ENCODE measurements around the gene SARDH.

DNA sequence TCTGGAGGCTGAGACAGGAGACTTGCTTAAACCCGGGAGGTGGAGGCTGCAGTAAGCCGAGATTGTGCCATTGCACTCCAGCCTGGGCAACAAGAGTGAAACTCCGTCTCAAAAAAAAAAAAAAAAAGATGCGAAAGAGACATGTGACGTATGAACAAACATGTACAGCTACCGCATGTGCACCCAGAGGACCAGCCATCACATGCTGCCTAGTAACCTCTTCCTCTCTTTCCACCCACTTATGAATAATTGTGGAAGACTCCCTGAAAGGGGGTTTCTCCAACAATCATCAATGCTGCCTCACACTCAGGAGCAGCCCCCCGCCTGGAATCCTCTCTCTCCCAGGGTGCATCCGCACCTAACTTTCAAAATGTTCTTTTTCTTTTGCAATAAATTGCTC lies 2.2 kb downstream of the SARDH start:
- TF ChIP-seq, protein P1, sequence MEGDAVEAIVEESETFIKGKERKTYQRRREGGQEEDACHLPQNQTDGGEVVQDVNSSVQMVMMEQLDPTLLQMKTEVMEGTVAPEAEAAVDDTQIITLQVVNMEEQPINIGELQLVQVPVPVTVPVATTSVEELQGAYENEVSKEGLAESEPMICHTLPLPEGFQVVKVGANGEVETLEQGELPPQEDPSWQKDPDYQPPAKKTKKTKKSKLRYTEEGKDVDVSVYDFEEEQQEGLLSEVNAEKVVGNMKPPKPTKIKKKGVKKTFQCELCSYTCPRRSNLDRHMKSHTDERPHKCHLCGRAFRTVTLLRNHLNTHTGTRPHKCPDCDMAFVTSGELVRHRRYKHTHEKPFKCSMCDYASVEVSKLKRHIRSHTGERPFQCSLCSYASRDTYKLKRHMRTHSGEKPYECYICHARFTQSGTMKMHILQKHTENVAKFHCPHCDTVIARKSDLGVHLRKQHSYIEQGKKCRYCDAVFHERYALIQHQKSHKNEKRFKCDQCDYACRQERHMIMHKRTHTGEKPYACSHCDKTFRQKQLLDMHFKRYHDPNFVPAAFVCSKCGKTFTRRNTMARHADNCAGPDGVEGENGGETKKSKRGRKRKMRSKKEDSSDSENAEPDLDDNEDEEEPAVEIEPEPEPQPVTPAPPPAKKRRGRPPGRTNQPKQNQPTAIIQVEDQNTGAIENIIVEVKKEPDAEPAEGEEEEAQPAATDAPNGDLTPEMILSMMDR (IDR thresholded peaks at IDR 0.05 in 2 of 3, conservative IDR thresholded peaks at IDR 0.05 in 1 of 3; ENCODE audit: insufficient read depth in 2 of 3, low read depth in 1 of 3, low read length in 3 of 3), result no peak
- no peak for TF ChIP-seq ILF3 (IDR thresholded peaks at IDR 0.05; ENCODE audit: borderline replicate concordance)
- TF ChIP-seq TCF7 (IDR thresholded peaks at IDR 0.05; ENCODE audit: borderline replicate concordance), result no peak
- no peak for TF ChIP-seq CHD7 (IDR thresholded peaks at IDR 0.05; ENCODE audit: low read depth, low read length)
- TF ChIP-seq ZNF431 (CRISPR knock-in tag; IDR thresholded peaks at IDR 0.05), result no peak
